ENCODE results near the gene MAST1. TPM values are rescaled to one million over a fixed set of nuclear protein-coding genes. Genes with fewer than 3 reads are reported as not detected.

MAST1 gene
- total and polyA plus RNA-seq, 10 donors, result 0.12 to 0.65 (median 0.32) TPM; not detected in 2

- Histone ChIP-seq H3K9me3 (no peaks in the 10 kb centered on the region), H3K27me3 (replicated peaks in 1 of 7) (peaks cover 0 to 5% (median 0%) of the 10 kb centered on the region in 7 donors), H3K27ac (peak overlapping the region; percentile 97 to 100 (median 100)), H3K4me3 (peak overlapping the region in 7 of 8 donors; percentile 77 to 96 (median 88)), H3K36me3 (peaks cover 0 to 26% (median 3%) of the 10 kb centered on the region in 6 donors), H3K4me1 (peaks cover 13 to 53% (median 44%) of the 10 kb centered on the region in 6 donors)
- 64 to 71% (median 68%) methylated on average over 7 of the region's 7 CpGs for WGBS, 5 donors
- no peak for DNase-seq
- TF ChIP-seq, protein P1, sequence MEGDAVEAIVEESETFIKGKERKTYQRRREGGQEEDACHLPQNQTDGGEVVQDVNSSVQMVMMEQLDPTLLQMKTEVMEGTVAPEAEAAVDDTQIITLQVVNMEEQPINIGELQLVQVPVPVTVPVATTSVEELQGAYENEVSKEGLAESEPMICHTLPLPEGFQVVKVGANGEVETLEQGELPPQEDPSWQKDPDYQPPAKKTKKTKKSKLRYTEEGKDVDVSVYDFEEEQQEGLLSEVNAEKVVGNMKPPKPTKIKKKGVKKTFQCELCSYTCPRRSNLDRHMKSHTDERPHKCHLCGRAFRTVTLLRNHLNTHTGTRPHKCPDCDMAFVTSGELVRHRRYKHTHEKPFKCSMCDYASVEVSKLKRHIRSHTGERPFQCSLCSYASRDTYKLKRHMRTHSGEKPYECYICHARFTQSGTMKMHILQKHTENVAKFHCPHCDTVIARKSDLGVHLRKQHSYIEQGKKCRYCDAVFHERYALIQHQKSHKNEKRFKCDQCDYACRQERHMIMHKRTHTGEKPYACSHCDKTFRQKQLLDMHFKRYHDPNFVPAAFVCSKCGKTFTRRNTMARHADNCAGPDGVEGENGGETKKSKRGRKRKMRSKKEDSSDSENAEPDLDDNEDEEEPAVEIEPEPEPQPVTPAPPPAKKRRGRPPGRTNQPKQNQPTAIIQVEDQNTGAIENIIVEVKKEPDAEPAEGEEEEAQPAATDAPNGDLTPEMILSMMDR (IDR thresholded peaks at IDR 0.05 in 8 of 11, conservative IDR thresholded peaks at IDR 0.05 in 3 of 11), result no peak
- no peak for TF ChIP-seq POLR2AphosphoS5 (IDR thresholded peaks at IDR 0.05)
- TF ChIP-seq POLR2A (IDR thresholded peaks at IDR 0.05), result no peak
- intact Hi-C loops (cut with DNase I; ENCODE audit: low total_unique reads), result no loop called here
Measured at GRCh38 chr19:12794196-12794941, 43.9 kb upstream of the MAST1 start.

DNA sequence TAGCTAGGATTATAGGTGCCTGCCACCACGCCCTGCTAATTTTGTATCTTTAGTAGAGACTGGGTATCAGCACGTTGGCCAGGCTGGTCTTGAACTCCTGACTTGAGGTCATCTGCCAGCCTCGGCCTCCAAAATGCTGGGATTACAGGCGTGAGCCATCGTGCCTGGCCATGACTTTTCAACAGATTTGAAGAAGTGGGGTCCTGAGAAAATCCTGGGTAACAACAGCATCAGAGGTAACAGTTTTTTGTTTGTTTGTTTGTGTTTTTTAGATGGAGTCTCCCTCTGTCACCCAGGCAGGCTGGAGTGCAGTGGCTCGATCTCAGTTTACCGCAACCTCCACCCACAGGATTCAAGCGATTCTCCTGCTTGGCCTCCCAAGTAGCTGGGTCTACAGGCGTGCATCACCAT lies 43.3 kb upstream of the MAST1 start:
- TF ChIP-seq POLR2AphosphoS5 (IDR thresholded peaks at IDR 0.05), result peak in 1 of 3 donors; percentile 34
- TF ChIP-seq POLR2A (IDR thresholded peaks at IDR 0.05), result no peak
- TF ChIP-seq, protein P1 (IDR thresholded peaks at IDR 0.05 in 8 of 11, conservative IDR thresholded peaks at IDR 0.05 in 3 of 11), result no peak
- WGBS, 5 donors, result 87 to 93% (median 89%) methylated on average over 9 of the region's 9 CpGs
- Histone ChIP-seq H3K27me3 (replicated peaks in 1 of 7) (peaks cover 0 to 5% (median 0%) of the 10 kb centered on the region in 7 donors), H3K36me3 (peaks cover 0 to 32% (median 9%) of the 10 kb centered on the region in 6 donors), H3K27ac (peak overlapping the region; percentile 97 to 100 (median 100)), H3K4me1 (peaks cover 13 to 50% (median 43%) of the 10 kb centered on the region in 6 donors), H3K9me3 (no peaks in the 10 kb centered on the region), H3K4me3 (no peak overlapping the region)
- intact Hi-C loops (cut with DNase I; ENCODE audit: low total_unique reads), result loop anchor here (5.0 kb wide), 1 partner anchor 33 kb away; no protein-coding TSS in a partner anchor
- DNase-seq, result peak; percentile 72

DNA sequence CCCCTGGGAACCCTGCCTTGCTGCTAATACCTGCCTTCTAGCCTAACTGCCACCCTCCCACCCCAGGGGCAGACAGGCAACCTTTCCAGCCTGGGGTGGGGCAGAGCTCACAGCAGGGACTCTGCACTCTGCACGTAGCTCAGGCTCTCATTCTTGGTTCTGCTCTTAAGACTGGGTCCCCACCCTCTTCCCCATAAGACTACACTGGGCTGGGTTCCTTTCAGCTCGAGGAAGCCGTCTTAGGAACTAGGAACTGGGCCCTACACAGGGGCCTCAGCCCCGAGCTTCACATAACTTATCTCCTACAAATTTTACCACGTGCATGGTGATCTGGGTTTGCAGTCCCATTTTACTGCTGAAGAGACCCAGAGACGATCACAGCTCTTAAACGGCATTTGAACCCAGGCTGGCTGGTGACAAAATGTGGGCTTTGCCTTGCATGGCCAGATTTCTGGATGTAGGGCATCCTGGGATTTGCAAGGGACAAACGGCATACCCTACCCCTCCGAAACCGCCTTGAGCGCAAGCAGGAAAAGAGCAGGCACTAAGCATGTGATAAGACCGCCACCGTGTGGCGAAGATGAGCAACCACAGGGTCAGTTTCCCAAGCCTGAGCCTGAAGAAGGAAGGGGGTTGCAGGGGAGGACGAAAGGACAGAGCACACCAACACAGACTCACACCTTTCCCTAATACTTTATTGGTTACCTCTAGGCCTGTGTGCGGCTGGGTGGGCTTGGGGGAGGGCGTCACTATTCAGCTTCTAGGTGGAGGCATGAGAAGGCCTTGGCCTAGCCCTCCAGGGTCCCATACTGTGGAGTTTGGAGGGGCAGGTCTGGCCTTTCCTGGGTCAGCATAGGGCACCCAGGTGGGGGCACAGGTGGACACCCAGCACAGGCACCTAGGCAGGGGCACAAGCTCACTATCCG lies 41.9 kb upstream of the MAST1 start:
- DNase-seq, result peak; percentile 93

More for the DNA sequence above, 41.9 kb upstream of the MAST1 start:
- Histone ChIP-seq H3K4me1 (peaks cover 21 to 55% (median 45%) of the 10 kb centered on the region in 6 donors), H3K27me3 (replicated peaks in 1 of 7) (peaks cover 0 to 5% (median 0%) of the 10 kb centered on the region in 7 donors), H3K4me3 (peak overlapping the region in 3 of 8 donors; percentile 2 to 49 (median 12)), H3K9me3 (no peaks in the 10 kb centered on the region), H3K27ac (peak overlapping the region; percentile 49 to 100 (median 76)), H3K36me3 (peaks cover 0 to 38% (median 9%) of the 10 kb centered on the region in 6 donors)
- TF ChIP-seq POLR2A (IDR thresholded peaks at IDR 0.05) (no peak), POLR2AphosphoS5 (IDR thresholded peaks at IDR 0.05) (peak; percentile 3 to 82 (median 62))
- TF ChIP-seq, protein P1 (IDR thresholded peaks at IDR 0.05 in 8 of 11, conservative IDR thresholded peaks at IDR 0.05 in 3 of 11), result peak; percentile 91 to 100 (median 96)
- WGBS, 5 donors, result 6 to 11% (median 10%) methylated on average over 17 to 18 of the region's 18 CpGs
- intact Hi-C loops (cut with DNase I; ENCODE audit: low total_unique reads), result loop anchor here (5.0 kb wide), 1 partner anchor 34 kb away; no protein-coding TSS in a partner anchor

Measured in spleen (tissue), 11 donors.